DND-41 (cell line): ENCODE data around the gene LYRM1.

Experiments used
- ATAC-seq: fragments of 200-7000 bp; cut with Tn5 transposase; 3 replicates; pipeline ENCODE4 v1.9.1; 2021; ENCODE audit warnings: low read depth; ENCODE audit not compliant: insufficient read depth
- DNase-seq: peaks from one replicate; pipeline ENCODE4 v3.0.0-alpha.2; 2020
- H2AFZ ChIP-seq: 2 replicates; pipeline ENCODE4 v1.6.0; 2012; ENCODE audit warnings: low read depth, low read length
- H3K27ac ChIP-seq: 2 replicates; pipeline ENCODE4 v1.5.1; 2012; ENCODE audit warnings: low read length, inconsistent platforms
- H3K27me3 ChIP-seq: fragments of 200-600 bp; sonication (generic); 2 replicates; pipeline ENCODE4 v1.6.0; 2012; ENCODE audit warnings: low read length, mild to moderate bottlenecking, inconsistent platforms; ENCODE audit not compliant: insufficient read depth, poor library complexity
- H3K36me3 ChIP-seq: 2 replicates; pipeline ENCODE4 v1.5.1; 2012; ENCODE audit warnings: low read length, inconsistent platforms; ENCODE audit not compliant: insufficient read depth
- H3K4me1 ChIP-seq: 2 replicates; pipeline ENCODE4 v1.5.1; 2012; ENCODE audit warnings: mild to moderate bottlenecking, low read length; ENCODE audit not compliant: insufficient read depth
- H3K4me2 ChIP-seq: 2 replicates; pipeline ENCODE4 v1.6.0; 2012; ENCODE audit warnings: mild to moderate bottlenecking, moderate library complexity, low read length, inconsistent platforms; ENCODE audit not compliant: insufficient read depth
- H3K4me3 ChIP-seq, 2 experiments: fragments of 200-600 bp in 1 of 2; shearing (Covaris generic) in 1 of 2; 2 replicates each; pipeline ENCODE4 v1.5.1; 2012 to 2016; ENCODE audit warnings: inconsistent platforms in 2 of 2, low read length in 2 of 2, mild to moderate bottlenecking in 2 of 2, low read depth in 1 of 2, moderate library complexity in 1 of 2
- H3K79me2 ChIP-seq: 2 replicates; pipeline ENCODE4 v1.6.0; 2012; ENCODE audit warnings: low read length, inconsistent platforms; ENCODE audit not compliant: insufficient read depth
- H3K9ac ChIP-seq: 2 replicates; pipeline ENCODE4 v1.6.0; 2012; ENCODE audit warnings: low read depth, mild to moderate bottlenecking, inconsistent platforms, low read length, moderate library complexity
- H3K9me3 ChIP-seq: 2 replicates; pipeline ENCODE4 v1.5.1; 2012; ENCODE audit warnings: low read length, moderate library complexity, mild to moderate bottlenecking, inconsistent platforms; ENCODE audit not compliant: insufficient read depth, severe bottlenecking
- H4K20me1 ChIP-seq: 2 replicates; pipeline ENCODE4 v1.6.0; 2012; ENCODE audit warnings: low read length; ENCODE audit not compliant: insufficient read depth
- CTCF ChIP-seq: IDR thresholded peaks from 2 replicates; pipeline ENCODE4 v1.5.1; 2012; ENCODE audit warnings: borderline replicate concordance, low read length, moderate library complexity, mild to moderate bottlenecking; ENCODE audit not compliant: poor library complexity, severe bottlenecking; ENCODE audit errors: extremely low read depth
- EZH2 ChIP-seq: IDR thresholded peaks from 3 replicates; pipeline ENCODE4 v1.6.1; 2012; ENCODE audit warnings: borderline replicate concordance, low read depth, mild to moderate bottlenecking, moderate library complexity, low read length, inconsistent platforms; ENCODE audit not compliant: severe bottlenecking

LYRM1 gene

GRCh38 chr16:20853143-20853542, 47.4 kb upstream of the LYRM1 start:
- DNase-seq (no peak), ATAC-seq (no peak)
- Histone ChIP-seq H4K20me1 (0 out of 2 replicates have a peak, but pooled peaks cover 7% of the 10 kb centered on the region), H3K9ac (no peak overlapping the region), H3K27me3 (no peaks in the 10 kb centered on the region), H3K79me2 (no peaks in the 10 kb centered on the region), H3K27ac (no peak overlapping the region), H3K36me3 (no peaks in the 10 kb centered on the region; the same call in 1 of the 2 replicates), H3K4me2 (no peak overlapping the region), H3K4me3 (no peak overlapping the region), H3K9me3 (no peaks in the 10 kb centered on the region), H3K4me1 (no peaks in the 10 kb centered on the region), H2AFZ (no peak overlapping the region)
- TF ChIP-seq CTCF, result no peak
- TF ChIP-seq EZH2, result no peak

GRCh38 chr16:20853981-20854620, 46.5 kb upstream of the LYRM1 start:
- Histone ChIP-seq H3K79me2 (no peaks in the 10 kb centered on the region), H3K9ac (no peak overlapping the region), H3K4me1 (no peaks in the 10 kb centered on the region), H3K27ac (no peak overlapping the region), H3K4me2 (no peak overlapping the region), H3K36me3 (no peaks in the 10 kb centered on the region), H3K27me3 (no peaks in the 10 kb centered on the region), H2AFZ (no peak overlapping the region), H3K4me3 (no peak overlapping the region), H4K20me1 (0 out of 2 replicates have a peak, but pooled peaks cover 7% of the 10 kb centered on the region), H3K9me3 (no peaks in the 10 kb centered on the region)
- ATAC-seq, result no peak
- DNase-seq, result no peak
- TF ChIP-seq EZH2, result no peak
- no peak for TF ChIP-seq CTCF

DNA sequence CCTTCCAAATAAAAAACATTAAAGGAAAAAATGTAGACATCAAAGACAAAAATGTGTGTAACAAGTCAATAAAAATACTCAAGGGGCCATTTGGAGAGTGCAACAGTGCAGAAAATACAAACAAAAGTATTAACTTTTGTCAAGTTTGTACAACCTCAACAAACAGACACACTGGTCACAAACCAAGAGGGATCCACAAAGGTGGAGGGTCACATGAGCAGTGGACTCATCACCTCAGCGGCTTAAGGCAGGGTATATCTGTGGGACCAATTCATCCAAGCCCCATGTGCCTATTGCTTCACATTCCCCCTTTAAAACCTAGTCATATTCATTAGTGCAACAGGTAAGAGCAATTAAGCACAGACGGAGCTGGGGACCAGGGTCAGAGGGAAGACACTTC, 45.6 kb upstream of the LYRM1 start:
- no peak overlapping the region for H3K9ac ChIP-seq
- ATAC-seq, result no peak
- H3K9me3 ChIP-seq, result no peaks in the 10 kb centered on the region
- no peak for TF ChIP-seq EZH2
- H3K79me2 ChIP-seq, result no peaks in the 10 kb centered on the region
- H3K27ac ChIP-seq, result no peak overlapping the region
- 0 out of 2 replicates have a peak, but pooled peaks cover 7% of the 10 kb centered on the region for H4K20me1 ChIP-seq
- no peak overlapping the region for H3K4me2 ChIP-seq
- DNase-seq, result no peak
- peaks cover 5% of the 10 kb centered on the region; the same call in 1 of the 2 replicates for H3K36me3 ChIP-seq
- H3K4me3 ChIP-seq, result no peak overlapping the region
- H3K27me3 ChIP-seq, result no peaks in the 10 kb centered on the region
- H3K4me1 ChIP-seq, result no peaks in the 10 kb centered on the region
- no peak overlapping the region for H2AFZ ChIP-seq

- Histone ChIP-seq H3K27ac (no peak overlapping the region), H3K27me3 (no peaks in the 10 kb centered on the region), H3K9me3 (no peaks in the 10 kb centered on the region), H3K4me2 (no peak overlapping the region), H2AFZ (no peak overlapping the region), H4K20me1 (peaks cover 10% of the 10 kb centered on the region; the same call in 1 of the 2 replicates), H3K4me3 (no peak overlapping the region), H3K79me2 (no peaks in the 10 kb centered on the region), H3K9ac (no peak overlapping the region), H3K4me1 (no peaks in the 10 kb centered on the region), H3K36me3 (peaks cover 10% of the 10 kb centered on the region)
- no peak for ATAC-seq
- TF ChIP-seq CTCF (no peak), EZH2 (no peak)
- DNase-seq, result no peak
Measured at GRCh38 chr16:20857281-20857680, 43.3 kb upstream of the LYRM1 start.
